A172 (cell line): Measurements from ENCODE around the gene TCERG1L. TPM values are rescaled to one million over a fixed set of nuclear protein-coding genes. Genes with fewer than 3 reads are reported as not detected.
"Not testable (repeated sequence)": the region's sequence is repeated elsewhere in the genome, so short reads cannot be mapped to it uniquely, and the experiment has no call there.

Experiments
- DNase-seq: peaks from one replicate; pipeline ENCODE4 v3.0.0-alpha.2; 2015; ENCODE audit warnings: low spot score
- total RNA-seq: library from RNA; depleted of rRNA; stranded (reverse); fragments of >200 nt; shearing (Covaris generic); gene quantifications from 2 replicates; pipeline ENCODE4 v1.2.3, GENCODE V29; 2014

The TCERG1L gene
- total RNA-seq, 1 experiment from 2014 or later, result not detected

DNA sequence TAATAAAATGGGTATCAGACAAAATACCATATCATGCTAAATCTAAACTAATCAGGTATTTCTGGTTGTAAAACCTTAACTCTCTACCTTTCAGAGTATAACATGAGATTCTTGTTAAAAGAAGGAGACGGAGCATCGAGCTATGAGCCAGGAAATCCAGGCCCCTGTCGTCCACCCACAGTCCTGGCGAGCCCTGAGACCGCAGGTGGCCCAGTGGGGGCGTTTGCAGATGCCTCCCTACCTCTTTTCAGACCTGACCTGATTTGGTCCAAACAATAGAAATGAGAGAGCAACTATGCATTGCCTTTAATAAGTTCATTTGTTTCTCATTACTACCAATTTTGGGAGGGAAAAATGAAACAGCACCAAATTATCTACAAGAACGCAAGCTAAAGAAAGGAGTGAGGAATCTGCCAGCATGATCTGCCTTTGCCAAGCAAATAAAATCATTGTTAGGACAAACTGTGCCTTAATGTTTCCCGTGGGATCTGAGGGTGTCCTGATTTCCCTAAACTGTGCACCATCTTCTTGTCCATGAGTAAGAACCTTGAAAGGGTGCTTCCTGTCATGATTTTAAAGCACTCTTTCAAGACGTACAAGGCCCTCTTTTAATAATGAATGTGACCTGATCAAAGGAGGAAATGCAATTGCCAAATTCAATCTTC is 166.7 kb downstream of the TCERG1L start:
- DNase-seq, result no peak

DNA sequence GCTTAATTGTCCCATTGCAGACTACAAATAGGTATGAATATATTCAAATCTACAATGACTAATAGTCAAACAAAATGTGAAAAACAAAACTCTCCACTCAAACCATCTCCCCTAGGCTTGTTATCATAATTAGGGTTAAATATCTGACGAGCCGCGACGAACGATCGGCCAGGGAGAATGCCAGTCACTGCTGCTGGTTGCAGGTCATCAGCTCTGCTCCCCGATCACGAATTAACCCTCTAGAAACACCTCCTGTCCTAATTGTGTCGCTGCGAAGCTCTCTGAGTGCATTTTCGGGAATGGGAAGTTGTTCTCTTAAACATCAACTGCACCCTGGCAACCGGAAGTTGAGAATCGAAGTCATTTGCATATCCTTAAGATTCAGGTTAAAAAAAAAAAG is 167.3 kb downstream of the TCERG1L start:
- DNase-seq, result no peak

DNA sequence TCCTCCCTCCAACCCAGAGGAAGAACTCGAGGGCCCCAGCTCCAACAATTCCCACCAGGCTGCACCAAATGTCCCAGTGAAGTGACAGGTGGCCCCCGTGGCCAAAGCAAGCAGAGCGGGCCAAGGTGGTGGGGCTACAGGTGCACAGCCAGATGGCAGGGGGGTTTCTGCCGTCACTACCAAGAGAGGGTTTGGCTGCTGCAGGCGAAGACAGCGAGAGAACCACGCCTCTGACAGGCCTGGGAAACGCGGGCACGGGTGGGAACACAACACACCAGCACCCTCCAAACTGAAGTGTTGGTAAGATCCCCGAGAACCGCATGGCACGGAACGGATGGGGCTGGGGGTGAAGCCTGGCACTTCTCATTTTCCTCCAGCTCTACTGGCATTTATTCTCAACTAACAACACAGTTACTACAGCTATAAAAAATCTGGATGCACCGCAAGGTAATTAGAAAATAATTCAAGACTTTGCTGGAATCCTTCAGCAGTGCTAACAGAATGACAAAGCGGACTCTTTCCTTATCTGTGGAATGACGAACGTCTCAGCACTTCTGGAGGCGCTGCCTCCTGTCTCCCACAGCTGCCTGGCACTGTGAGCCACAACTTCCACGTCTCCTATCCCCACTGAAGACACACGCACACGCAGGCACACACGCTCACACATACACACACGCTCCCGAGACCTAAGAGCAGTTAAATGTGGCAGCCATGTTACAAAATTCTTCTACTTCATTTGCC is 167.9 kb downstream of the TCERG1L start:
- DNase-seq, result no peak

DNA sequence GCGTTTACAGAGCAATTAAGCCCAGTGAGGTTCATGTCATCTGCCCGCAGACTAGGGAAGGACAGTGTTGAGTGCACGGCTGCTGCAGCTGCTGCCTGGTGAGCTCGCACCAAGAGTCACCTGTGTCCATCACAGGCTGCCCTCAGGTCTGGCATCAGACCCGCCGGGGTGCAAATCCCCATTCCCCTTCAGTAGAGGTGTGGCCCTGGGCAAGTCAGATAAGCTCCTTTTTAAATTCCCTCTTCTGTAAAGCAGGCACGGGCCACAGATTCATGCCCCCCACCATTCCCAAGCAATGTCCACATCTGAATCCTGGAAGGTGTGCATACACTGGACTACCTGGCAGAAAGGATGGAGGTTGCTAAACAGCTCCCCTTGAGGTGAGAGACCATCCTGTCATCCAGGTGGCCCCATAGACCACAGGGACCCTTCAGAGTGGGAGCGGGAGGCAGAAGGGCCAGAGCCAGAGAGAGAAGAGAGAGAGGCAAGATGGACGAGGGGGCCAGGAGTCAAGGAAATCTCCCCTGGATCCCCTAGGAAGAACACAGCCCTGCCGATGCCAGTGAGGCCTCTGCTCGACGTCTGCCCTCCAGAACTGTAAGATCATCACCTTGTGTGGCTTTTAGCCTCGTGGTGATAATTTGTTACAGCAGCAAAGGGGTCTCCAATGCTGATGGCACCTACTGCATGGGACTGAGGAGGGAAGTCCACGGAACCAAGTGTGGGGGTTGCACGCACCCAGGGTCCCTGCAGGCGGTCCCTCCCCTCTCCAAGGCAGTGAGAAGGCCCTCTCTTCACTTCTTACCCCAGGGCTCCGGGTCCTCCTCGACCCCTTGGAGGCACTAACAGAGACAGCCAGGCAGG is 168.8 kb downstream of the TCERG1L start:
- no peak for DNase-seq

DNA sequence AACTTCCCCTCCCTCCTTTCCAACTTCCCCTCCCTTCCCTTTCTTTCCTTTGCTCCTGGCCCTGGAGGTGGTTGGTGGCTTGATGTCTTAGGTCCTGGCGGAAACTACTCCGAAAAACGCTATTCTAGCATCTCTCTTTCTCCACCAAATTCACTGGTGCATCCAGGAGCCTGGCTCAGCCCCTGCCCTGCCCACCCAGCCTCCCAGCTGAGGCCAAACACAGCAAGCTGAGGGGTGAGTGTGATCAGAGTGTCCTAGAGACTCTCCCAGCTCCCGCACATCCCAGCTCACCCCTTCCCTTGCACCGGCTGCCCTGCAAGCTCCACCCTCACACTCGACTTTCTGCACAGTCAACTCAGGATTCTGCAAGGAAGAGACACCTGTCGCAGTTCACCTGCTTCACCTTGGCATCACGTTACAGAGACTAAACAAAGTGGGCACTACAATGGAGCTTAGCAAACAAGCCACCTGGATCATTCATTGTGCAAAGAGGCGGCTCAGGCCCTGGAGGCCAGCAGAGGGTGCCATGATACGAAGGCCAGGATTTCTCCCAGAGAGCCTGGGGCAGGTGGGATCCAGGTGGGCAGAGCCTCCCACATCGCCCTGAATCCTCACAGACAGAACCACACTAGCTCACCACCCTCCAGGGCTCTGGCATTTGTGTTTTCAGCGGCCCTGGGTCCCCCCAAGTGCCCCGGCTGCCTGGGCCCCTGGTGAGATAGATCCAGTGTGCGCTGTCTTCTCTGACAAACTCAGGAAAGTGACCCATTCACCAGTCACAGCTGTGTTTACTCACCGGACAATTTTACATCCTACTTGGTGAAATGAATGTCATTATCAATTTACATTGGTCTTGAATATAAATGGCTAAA is 169.6 kb downstream of the TCERG1L start:
- DNase-seq, result no peak

DNA sequence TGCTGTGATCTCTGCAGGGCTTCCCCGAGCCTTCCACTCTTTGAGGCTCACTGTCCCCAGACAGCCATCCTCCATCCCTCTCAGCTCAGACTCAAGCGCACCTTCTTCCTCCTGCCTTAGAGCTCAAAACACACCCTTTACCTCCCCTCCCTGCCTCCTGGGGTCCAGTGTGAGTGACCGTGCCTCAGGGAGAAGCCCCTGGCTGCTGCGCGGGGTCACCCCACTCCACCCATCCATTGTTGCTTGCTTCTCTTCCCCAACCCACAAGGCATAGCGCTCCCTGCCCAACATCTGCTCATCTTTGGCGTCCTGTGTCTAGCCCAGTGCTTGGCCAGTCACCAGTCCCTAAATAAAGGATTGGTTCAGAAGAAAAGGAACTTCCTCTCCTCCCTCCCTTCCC is 170.3 kb downstream of the TCERG1L start:
- no peak for DNase-seq

DNA sequence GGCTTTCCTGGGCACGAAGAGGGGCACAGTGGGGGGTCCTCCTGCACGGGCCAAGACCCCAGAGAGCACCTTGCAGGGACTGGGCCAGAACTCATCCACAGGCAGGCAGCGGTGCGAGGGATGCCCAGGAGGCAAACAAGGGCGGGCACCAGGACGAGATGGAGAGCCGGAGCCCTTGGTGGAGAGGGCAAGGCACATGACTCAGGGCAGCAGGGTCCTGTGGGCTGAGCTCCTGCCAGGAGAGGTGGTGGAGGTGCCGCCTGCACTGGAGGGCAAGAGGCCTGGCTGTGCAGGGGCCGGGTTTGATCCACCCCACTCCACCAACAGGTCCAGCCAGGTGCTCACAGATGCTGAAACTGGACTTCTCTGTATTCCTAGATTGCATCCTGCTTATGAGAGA is 170.9 kb downstream of the TCERG1L start:
- no peak for DNase-seq

DNA sequence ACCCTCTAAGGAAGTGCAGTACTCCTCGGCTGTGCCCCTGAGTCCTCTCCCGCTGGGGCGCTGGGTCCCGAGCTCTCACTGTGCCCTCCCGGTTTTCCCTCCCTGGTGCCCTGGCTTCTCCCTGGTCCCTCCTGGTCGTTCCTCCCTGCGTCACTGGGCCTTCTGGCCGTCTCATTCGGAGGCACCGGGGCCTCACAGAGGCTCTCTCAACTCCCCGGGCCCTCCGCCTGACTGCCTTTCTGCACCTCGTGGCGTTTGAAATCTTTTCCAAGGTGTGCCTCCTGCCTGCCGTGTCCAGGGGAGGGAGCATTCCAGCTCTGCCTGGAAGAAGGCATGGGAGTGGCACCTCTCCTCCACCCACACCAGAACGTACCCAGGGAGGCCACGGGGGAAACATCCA is 174.3 kb downstream of the TCERG1L start:
- DNase-seq, result no peak

DNA sequence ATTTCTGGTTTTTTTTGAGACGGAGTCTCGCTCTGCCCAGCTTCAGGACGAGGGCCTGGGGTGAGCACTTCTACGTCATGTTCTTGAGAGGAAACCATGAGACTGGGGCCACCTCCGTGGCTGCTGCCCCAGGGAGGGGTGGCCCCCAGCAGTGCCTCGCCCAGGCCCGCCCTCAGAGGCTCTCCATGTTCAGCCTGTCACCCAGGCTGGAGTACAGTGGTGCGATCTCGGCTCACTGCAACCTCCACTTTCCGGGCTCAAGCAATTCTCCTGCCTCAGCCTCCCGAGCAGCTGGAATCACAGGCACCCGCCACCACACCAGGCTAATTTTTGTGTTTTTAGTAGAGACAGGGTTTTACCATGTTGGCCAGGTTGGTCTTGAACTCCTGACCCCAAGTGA is 175.2 kb downstream of the TCERG1L start:
- DNase-seq, result not testable (repeated sequence)

DNA sequence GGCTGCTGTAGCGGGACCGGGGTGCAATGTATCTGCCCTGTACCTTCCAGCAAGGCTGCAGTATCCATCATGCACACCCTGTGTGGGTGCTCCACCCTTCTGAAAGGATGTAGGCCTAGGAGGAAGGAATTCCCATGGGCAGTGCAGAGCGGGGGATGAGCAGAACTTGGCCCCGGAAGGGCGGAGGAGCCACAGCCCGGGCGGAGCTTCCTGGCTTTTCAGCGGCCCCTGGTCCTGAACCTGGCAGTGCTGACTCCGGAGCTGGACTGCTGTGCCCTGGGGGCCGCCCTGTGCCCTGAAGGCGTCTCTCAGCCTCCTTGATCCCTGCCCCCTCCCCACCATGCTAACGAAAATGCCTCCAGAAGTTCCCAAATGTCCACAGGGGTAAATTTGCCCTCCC is 175.8 kb downstream of the TCERG1L start:
- DNase-seq, result no peak

DNA sequence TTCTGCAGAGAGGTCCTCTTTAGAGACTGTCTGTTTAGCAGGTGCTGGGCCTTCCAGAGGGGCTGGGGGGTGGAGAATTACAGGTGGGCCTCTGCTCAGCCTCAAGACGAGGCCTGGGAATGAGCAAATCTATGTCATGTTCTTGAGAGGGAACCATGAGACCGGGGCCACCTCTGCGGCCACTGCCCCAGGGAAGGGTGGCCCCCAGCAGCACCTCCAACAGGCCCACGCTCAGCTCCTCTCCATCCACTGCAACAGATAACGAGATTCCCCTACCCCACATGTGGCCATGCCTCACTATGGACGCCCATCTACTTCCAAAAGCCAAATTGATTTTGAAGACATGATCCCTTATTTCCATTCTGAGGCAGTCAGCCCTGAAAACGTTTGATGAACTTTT is 176.9 kb downstream of the TCERG1L start:
- DNase-seq, result no peak

DNA sequence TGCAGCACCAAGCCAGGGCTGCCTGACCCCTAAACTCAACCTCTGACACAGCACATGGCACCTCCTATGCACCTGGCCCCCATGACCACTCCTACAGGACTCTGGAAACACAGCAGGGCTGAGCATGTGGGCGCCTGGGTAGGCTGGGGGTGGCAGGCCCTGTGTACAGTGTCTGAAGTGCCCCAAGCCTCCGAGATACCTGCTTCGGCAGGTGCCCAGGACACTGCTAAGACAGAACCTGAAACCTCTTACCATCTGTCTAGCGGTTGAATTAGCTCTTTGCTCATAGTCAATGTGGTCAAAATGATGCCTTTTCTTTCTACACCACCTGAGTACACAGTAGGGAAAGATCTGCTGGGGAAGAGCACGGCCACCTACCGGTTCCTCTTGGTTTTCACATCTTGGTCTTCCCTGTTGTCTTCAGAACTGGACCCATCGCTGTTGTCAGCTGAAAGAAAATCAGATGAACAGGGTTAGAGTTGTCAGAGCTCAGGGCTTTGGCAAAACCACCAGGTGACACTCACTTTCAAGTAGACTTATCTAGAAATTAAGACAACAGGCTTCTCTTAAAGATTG is 177.4 kb downstream of the TCERG1L start:
- no peak for DNase-seq

DNA sequence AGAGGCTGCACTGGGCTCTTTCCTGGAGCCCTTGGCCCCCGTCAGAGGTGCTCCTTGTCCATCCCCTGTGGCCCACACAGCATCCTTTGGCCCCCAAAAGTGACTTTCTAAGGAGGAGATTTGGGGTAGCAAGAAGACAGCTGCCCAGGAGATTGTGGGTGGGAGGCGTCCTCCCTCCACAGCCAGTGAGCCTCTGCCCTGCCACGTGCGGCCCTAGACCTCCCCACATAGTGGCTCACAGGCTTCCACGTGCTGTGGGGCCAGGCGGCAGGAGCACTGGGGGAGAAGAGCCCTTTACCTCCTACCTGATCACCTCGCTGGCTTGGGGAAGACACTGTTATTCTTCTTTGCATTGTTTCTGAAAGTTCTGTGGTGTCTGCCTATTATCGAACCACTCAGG is 178.8 kb downstream of the TCERG1L start:
- DNase-seq, result no peak

DNA sequence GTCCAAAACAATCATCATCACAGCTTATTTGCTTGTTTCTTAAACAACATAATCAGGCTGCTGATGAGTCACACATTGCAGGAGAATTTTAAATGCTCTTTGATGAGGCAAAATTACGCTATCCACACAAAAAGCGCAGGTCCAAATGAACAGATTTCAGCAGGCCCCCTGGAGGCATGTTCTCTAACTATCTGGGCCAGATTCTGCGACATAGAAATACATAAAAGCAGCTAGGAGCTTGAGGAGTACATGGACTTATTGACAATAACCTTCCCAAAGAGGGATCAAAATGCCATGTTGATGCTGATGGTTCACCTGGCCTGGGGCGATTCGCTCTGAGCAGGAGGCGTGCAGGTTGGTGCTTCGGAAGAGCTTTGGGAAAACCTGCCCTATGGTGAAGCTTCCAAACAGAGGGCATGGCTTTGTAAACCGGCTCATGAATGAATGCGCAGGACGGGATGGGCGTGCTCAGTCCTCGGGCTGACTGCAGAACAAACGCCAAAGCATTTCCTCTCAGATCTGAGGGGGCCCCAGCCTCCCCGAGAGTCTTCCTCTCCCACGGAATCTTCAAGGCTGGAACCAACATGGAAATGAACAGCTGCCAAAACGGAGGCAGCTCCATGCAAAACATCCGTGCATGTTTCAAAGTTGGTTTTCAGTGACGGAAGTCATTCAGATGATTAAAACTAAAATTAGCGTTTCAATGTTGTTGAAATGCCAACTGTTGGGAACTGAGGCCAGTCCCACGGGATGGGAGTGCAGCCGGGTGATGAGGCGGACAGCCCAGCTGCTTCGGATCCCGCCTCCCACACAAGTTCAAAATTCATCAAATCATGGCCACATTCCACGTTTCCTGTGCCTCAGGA is 179.6 kb downstream of the TCERG1L start:
- DNase-seq, result no peak

DNA sequence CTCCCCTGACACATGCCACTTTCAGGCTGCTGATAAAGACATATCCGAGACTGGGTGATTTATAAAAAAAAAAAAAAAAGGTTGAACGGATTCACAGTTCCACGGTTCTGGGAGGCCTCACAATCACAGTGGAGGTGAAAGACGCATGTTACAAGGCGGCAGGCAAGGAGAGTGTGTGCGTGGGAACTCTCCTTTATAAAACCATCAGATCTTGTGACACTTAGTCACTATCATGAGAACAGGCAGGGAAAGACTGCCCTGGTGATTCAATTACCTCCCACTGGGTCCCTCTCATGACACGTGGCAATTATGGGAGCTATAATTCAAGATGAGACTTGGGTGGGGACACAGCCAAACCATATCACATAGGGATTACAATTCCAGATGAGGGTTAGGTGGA is 181.5 kb downstream of the TCERG1L start:
- no peak for DNase-seq

DNA sequence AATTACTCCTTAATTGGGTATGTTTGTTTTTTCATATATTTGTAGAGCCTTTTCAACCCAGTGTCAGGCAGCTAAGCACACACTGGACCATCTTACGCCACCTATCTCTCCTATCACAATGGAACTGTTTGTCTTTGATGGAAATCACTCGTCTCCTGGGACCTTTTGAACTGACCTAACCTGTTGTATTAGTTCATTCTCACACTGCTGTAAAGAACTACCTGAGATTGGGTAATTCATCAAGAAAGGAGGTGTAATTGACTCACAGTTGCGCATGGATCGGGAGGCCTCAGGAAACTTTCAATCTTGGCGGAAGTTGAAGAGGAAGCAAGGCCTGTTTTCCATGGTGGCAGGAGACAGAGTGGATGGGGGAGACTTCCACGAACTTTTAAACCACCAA is 182.0 kb downstream of the TCERG1L start:
- DNase-seq, result no peak

DNA sequence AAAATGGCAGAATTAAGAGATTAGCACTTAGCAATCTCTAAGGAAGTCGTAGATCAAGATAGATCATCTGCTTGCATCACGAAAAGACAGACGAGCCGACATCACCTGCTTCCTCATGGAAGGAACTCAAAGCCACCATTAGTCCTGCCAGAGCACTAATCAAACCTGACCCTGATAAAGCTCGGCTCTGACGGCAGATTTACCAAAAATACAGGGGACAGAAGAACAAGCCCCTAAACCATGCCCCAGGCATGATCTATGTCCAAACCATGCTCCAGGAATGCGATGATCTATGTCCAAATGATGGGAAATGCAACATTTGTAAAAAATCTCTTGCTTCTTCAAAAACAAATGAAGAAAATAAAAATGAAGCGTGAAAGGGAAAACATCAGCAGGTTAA is 182.8 kb downstream of the TCERG1L start:
- DNase-seq, result no peak

DNA sequence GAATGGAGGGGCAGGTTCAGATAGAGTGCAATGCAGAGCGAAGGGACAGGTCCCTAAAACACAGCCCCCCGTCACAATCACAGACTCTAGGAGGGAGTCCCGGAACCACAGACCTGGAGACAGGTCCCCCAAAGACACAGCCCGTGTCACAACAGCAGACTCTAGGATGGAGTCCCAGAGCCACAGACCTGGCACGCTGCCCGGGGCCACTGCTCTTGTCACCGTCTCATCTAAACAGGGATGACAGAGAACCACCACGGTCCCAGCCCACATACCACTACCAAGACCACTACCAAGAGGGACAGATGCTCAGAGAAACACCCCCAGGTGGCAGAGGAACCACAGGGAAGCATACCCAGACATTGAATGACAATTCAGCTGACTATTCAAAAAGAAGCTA is 183.9 kb downstream of the TCERG1L start:
- DNase-seq, result no peak

DNA sequence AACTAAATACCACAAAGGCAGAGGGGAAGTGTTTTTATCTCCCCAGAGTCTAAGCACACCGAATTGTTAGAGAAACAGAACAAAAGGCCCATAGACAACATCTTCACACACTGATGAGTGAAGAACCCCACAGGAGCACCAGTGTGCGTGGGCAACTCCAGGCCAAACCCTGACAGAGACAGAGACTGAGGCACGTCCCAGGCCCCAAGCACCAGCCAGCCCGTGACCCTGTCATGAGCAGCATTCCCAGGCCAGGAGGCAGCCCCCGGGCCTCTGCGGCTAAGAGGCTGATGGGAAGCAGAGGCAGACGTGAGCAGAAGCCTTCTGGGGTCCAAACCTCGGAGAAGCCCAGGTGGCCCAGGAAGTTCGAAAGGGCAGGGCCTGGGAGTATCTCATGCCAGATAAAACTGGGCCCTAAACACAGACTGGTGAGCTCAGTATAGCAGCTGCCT is 184.4 kb downstream of the TCERG1L start:
- no peak for DNase-seq
